HL-60 (cell line): ENCODE data around the gene SSRP1.

Experiments
- DNase-seq, 2 experiments: peaks; one replicate each; pipeline ENCODE4 v3.0.0-alpha.2; 2010 to 2020; ENCODE audit warnings: low read depth in 1 of 2, low spot score in 1 of 2
- H3K27ac ChIP-seq: fragments of 250-450 bp; sonication (Bioruptor Pico); replicated peaks from 2 replicates; pipeline ENCODE4 v1.5.1; 2020; ENCODE audit warnings: mild to moderate bottlenecking, moderate library complexity
- H3K27me3 ChIP-seq: fragments of 250-450 bp; sonication (Bioruptor Pico); 2 replicates; pipeline ENCODE4 v1.5.1; 2021; ENCODE audit warnings: mild to moderate bottlenecking, moderate library complexity; ENCODE audit not compliant: insufficient read depth, poor library complexity, severe bottlenecking
- H3K4me3 ChIP-seq: replicated peaks from 2 replicates; pipeline ENCODE4 v1.5.1; 2011; ENCODE audit warnings: mild to moderate bottlenecking, control low read depth, low read length; ENCODE audit not compliant: insufficient read depth
- CTCF ChIP-seq: IDR thresholded peaks from one replicate; pipeline ENCODE4 v1.5.1; 2011; ENCODE audit warnings: low read length, control low read depth, inconsistent platforms; ENCODE audit not compliant: insufficient read depth
- GABPA ChIP-seq: IDR thresholded peaks from 2 replicates; pipeline ENCODE4 v1.6.1; 2012; ENCODE audit warnings: low read depth
- POLR2AphosphoS5 ChIP-seq: IDR thresholded peaks from 2 replicates; pipeline ENCODE4 v1.6.1; 2012; ENCODE audit warnings: low read depth
- SPI1 ChIP-seq: IDR thresholded peaks from 2 replicates; pipeline ENCODE4 v1.6.1; 2012; ENCODE audit warnings: low read depth, mild to moderate bottlenecking, borderline replicate concordance
- TF ChIP-seq, protein P1 (sequence below): IDR thresholded peaks from 2 replicates; pipeline ENCODE4 v1.6.1; 2012; ENCODE audit warnings: low read depth; ENCODE audit not compliant: insufficient replicate concordance

The SSRP1 gene

DNA sequence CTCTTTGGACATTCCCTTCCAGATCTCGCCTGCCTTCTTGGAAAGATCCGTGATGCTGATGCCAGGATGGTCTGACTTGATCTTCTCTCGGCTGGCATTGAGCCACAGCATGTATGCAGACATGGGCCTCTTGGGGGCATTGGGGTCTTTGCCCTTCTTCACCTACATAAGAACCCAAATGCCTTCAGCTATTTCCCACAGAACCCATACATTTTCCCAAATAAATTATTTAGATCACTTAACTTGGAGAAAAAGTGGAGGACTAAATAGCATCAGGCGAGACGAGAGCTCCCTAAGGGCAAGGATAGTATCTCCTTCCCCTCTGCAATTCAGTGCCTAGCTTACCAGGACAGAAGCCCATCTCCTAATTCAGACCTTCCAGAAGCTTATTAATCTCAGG is 8.0 kb downstream of the SSRP1 start:
- no peaks in the 10 kb centered on the region for H3K27me3 ChIP-seq
- H3K27ac ChIP-seq = no peak overlapping the region
- DNase-seq = no peak
- TF ChIP-seq GABPA (no peak), SPI1 (no peak), CTCF (no peak), POLR2AphosphoS5 (no peak)
- TF ChIP-seq, protein P1, sequence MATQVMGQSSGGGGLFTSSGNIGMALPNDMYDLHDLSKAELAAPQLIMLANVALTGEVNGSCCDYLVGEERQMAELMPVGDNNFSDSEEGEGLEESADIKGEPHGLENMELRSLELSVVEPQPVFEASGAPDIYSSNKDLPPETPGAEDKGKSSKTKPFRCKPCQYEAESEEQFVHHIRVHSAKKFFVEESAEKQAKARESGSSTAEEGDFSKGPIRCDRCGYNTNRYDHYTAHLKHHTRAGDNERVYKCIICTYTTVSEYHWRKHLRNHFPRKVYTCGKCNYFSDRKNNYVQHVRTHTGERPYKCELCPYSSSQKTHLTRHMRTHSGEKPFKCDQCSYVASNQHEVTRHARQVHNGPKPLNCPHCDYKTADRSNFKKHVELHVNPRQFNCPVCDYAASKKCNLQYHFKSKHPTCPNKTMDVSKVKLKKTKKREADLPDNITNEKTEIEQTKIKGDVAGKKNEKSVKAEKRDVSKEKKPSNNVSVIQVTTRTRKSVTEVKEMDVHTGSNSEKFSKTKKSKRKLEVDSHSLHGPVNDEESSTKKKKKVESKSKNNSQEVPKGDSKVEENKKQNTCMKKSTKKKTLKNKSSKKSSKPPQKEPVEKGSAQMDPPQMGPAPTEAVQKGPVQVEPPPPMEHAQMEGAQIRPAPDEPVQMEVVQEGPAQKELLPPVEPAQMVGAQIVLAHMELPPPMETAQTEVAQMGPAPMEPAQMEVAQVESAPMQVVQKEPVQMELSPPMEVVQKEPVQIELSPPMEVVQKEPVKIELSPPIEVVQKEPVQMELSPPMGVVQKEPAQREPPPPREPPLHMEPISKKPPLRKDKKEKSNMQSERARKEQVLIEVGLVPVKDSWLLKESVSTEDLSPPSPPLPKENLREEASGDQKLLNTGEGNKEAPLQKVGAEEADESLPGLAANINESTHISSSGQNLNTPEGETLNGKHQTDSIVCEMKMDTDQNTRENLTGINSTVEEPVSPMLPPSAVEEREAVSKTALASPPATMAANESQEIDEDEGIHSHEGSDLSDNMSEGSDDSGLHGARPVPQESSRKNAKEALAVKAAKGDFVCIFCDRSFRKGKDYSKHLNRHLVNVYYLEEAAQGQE = no peak
- H3K4me3 ChIP-seq = no peak overlapping the region

DNA sequence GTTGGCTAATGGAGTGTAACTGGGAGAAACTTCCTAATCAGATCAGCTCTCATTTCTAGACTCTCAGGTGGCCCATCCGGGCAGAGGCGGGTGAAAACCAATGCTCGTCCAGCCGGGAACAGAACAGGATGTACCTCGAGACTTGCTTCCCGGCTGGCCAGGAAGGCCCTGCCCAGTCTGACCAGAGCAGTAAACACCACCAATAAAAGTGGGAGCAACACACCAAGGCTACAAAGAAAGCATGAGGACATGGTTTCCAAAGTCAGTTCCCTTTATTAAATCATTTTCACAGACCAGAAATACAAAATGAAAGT is 10.0 kb downstream of the SSRP1 start:
- peak overlapping the region; percentile 64; the same call in 1 of the 2 replicates for H3K4me3 ChIP-seq
- no peak for TF ChIP-seq GABPA
- TF ChIP-seq SPI1 = no peak
- no peak for TF ChIP-seq POLR2AphosphoS5
- TF ChIP-seq CTCF = no peak
- TF ChIP-seq, protein P1 = no peak
- no peaks in the 10 kb centered on the region for H3K27me3 ChIP-seq
- H3K27ac ChIP-seq = peak overlapping the region; percentile 75
- no peak for DNase-seq

GRCh38 chr11:57324886-57325734 is 10.6 kb downstream of the SSRP1 start, which contains the start of gene TNKS1BP1:
Gene TNKS1BP1 (minus strand): TSS chr11:57324952. CDS start chr11:57321885, 3,067 bp downstream.
- peak within 1 kb of the TSS; percentile 64 for H3K4me3 ChIP-seq
- peak; percentile 91 to 96 for DNase-seq
- TF ChIP-seq GABPA = no peak
- peak; percentile 72 for TF ChIP-seq POLR2AphosphoS5

GRCh38 chr11:57324154-57324885 is 11.4 kb downstream of the SSRP1 start:
- no peak for TF ChIP-seq SPI1
- TF ChIP-seq POLR2AphosphoS5 = no peak
- TF ChIP-seq GABPA = no peak
- TF ChIP-seq, protein P1 = no peak
- no peak for TF ChIP-seq CTCF
- Histone ChIP-seq H3K27ac (no peak overlapping the region; the same call in 1 of the 2 replicates), H3K4me3 (peak overlapping the region; percentile 64), H3K27me3 (no peaks in the 10 kb centered on the region)
- DNase-seq = peak in 1 of 2 experiments; percentile 18

More at GRCh38 chr11:57324886-57325734, 10.6 kb downstream of the SSRP1 start, which contains the start of gene TNKS1BP1:
- Histone ChIP-seq H3K27me3 (no peaks in the 10 kb centered on the region), H3K27ac (peak within 1 kb of the TSS; percentile 75)
